Colon (tissue), 2 donors: ENCODE measurements around the gene LSP1.

Experiments used
- FAIRE-seq: peaks from 2 replicates; lab custom pipeline; 2012; peaks lifted over from hg19 to GRCh38; lab: Jason Lieb, UNC
- donor health status: control.
- donor health status: control.

The LSP1 gene

DNA sequence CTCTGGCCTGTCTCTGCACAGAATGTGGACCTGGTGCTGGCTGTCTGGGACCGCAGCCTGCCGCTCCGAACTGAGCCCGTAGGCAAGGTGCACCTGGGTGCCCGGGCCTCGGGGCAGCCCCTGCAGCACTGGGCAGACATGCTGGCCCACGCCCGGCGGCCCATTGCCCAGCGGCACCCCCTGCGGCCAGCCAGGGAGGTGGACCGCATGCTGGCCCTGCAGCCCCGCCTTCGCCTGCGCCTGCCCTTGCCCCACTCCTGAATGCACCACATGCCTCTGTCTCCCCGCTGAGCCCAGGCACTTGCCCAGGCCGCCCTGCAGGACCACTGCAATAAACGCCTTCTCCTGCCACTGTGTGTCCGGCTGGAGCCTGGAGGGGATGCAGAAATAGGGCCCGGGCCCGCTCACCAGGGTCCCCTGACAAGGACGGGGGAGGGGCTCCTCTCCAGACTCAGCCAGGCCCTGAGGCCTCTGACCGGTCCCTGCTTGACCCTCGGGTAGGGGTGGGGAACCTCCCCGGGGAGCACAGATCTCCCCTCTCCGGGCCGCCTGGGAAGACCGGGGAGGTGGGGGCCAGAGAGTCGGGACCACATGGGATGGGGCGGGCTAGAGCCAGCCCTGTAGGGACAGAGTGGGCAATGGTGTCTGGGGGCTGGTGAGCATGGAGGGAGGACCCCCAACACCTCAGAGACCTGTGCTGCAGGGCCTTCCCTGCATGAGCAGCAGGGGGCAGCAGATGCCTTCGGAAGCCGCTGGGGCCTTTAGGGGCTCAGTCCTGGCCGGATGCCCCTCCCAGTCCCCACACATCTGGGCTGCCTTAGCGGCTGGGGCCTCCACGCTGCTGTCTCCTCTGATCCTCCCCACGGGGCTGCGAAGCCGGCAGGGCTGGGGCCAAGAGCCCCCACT is 15.5 kb upstream of the LSP1 start:
- FAIRE-seq, result no peak

DNA sequence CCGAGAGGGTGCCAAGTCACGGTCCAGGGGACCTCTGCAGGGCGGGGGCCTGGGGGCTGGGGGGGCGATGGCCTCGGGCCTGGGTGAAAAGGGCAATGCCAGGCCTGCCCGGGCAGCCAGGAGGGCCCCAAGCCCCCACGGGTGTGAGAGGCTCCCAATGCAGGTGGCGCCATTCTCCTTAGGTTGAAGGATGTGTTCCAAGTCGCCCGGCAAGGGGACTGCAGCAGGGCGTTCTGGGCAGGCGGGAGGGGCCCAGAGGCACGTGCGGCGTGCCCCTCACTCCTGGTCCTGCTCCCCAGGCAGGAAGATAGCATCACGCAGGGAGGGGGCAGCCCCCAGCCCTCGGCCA is 14.8 kb upstream of the LSP1 start:
- FAIRE-seq, result no peak

DNA sequence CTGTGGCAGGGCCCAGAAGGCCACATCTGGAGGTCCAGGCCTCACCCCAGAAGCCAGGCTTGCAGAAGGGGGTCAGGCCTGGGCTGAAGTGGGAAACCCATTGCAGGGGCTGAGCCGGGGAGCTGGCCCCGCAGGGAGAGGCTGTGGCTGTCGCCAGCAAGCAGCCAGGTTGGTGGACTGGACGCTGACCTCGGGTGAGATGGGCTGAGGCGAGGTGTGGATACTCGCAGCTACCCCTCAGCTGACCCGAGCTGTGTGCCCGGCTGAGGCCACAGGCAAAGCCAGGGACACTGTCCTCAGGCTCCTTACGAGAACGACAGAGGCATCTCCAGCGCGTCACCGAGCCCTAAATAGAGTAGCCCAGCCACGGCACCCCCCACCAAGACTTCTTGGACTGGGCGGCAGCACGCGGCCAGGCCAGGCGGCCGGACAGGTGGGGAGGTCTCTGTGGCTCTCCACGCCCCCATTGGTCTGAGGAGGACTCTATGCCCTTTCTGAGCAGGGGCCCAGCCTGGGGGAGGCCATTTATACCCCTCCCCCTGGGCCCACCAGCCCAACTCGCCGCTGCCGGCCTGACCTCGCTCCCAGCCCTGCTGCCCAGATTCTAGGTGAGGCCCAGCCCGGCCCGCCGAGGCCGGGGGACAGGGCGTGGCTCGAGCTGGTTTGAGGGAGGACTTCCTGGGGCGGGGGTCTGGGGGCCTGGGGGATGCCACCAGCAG is 14.3 kb upstream of the LSP1 start, which contains the start of gene TNNI2:
TNNI2 (plus strand) TSS at position 556 of the 719 bp plus-strand sequence. CDS start 716 bp downstream, outside the sequence.
- FAIRE-seq, result no peak

DNA sequence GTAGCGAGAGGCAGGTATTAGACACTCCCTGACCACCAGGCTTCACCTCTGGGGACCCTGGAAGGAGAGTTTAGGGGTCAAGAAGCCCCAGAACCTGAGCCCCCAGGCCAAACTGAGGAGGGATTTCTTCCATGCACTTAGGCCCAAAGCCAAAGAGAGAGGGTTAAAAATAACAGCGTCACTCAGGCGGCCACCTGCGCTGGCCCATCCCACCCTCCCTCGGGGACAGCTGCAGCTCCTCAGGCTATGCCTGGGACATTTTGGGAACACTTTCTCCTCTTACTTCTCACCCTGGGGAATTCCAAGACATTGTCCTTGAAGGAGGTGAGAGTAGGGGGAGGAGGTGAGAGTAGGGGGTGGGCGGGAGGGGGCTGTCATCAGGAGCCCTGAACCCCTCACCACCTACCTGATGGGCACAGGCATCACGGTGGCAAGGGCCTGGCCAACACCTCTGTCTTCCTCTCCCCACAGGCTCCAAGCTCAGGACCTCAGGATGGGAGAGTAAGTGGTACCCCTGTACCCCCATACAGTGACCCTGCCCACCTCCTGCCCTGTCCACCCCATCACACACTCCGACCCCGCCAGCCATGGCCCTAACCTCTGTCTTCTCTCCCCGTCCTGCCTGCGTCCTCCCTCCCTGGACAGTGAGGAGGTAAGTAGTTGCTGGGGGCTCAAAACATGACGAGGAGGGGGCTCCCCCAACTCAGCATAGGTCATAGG is 13.5 kb upstream of the LSP1 start:
- no peak for FAIRE-seq

DNA sequence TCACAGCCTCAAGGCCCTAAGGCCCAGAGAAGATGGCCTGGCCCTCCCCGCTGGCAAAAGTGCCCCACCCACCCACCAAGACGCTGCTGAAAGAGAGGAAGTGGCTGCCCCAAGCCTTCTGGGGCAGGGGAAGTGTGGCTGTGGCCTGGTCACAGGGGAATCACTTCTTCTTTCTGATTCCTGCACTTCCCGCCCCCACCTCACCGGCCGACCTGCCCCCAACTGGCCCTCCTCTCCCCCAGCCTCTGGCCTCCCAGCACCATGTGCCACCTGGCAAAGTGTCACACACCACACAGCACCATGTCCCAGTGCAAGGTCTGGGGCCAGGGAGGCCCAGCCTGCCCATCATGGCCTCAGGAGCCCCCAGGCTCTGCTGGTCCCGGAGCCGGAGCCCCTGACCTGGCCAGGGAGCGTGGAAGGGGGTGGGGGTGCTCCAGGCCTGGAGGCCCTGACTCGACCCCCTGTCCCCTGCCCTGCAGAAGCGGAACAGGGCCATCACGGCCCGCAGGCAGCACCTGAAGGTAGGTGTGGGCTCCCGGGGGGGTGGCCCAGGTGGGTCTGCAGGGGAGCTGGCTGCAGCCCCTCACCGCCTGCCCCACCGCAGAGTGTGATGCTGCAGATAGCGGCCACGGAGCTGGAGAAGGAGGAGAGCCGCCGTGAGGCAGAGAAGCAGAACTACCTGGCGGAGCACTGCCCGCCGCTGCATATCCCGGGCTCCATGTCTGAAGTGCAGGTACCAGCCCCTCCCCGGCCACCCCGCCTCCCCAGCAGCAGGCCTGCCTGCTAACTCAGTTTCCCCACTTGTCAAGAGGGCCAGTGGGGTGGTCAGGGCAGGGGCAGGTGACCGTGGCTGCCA is 12.7 kb upstream of the LSP1 start:
- no peak for FAIRE-seq

DNA sequence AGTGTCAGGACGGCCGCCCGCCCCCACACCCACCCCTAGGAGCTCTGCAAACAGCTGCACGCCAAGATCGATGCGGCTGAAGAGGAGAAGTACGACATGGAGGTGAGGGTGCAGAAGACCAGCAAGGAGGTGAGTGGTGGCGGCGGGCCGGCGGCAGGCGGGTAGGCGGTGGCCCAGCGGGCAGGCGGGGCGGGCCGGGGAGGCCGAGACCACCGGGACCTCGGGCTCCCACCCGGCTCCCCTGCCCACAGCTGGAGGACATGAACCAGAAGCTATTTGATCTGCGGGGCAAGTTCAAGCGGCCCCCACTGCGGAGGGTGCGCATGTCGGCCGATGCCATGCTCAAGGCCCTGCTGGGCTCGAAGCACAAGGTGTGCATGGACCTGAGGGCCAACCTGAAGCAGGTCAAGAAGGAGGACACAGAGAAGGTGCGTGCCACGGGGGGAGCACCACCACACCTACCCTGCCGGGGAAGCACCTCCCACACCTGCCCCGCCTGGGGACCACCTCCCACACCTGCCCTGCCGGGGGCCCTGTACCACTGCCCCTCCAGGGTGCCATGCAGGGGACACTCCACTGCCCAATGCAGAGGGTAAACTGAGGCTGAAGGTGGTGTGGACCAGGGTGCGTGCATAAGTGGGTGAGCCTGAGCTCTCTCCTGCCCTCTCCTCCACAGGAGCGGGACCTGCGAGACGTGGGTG is 12.0 kb upstream of the LSP1 start:
- FAIRE-seq, result no peak

DNA sequence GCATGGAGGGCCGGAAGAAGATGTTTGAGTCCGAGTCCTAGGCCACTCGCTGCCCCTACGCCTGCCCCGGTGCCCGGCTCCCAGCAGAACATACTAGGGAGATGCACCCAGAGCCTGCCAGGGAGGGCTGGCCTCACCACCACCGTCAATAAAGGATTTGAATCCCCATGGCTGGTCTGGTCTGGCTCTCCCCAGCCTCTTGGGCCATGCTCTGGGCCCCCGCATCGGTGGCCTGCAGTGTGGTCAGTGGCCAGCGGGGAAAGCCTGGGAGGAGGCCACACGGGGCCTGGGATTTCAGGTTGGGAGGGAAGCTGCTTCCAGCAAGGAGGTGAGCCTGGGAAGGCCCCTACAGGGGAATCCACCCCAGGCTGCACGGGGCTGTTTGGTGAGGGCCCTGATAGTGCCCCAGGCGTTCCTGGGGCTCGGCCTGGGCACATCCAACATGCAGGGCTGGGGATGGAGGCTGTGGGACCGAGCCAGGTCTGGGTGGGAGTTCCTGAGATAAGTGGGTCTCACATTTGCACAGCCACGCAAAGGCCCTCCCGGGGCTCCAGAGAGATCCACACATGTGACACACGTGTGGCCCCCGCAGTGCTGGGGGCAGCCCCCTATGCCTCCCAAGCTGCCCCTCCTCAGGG is 11.3 kb upstream of the LSP1 start:
- FAIRE-seq, result no peak

DNA sequence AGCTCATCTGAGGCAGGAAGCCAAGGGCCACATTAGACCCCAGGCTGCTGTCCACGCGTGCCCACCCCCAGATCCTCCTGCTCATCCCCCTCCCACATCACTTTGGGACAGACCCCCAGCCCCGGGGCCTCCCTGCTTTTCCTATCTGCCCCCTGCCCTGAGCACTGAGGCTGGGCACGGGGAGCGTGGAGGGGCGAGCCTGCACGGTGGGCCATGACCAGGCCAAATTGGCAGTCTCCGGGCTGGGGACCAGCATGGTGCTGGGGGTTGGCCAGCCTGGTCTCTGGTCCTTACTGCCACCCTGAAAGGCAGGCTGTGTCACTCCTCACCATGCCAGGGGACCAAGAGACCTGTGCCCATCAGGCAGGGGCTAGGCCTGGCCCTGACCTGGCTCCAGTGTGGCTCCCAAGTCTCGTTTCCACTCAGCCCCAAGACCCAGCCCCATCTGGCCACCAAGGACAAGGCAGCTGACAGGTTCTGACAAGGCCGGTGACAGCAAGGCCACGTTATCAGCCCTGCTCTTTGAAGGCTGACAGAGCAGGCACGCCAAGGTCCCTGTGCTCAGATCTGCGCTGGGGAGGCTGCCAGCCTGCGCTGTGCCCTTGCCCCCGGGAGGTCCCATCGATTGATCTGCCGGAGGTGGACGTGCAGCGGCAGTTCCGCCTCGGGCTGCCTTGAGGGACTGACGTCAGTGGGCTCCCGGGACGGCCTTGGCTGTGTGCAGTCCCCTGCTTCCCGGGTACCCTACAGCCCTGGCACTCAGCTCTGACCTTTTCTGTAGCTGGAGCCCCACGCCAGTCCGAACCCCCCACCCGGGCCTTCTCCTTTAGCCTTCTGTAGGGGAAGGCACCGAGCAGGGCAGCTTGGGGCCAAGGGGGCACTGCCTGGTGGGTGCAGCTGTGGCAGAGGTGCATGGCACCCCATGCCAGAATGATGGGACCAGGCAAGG is 10.5 kb upstream of the LSP1 start:
- no peak for FAIRE-seq

DNA sequence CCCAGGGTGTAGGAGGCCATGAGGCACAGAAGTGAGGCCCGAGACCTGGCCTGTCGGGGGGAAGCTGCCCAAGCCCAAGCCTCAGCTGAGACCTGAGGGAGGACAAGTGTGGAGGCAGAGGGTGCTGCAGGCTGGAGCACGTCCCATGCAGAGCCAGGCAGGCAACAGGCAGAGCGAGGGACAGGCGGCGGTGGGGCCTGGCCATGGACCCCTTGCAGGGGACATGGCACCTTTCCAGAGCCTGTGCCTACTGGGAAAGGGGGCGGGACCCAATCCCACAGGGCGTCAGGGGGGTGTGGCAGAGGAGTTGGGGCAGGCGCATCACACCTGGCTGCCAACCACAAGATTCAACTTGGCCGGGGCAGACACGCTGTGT is 9.8 kb upstream of the LSP1 start:
- FAIRE-seq, result no peak

DNA sequence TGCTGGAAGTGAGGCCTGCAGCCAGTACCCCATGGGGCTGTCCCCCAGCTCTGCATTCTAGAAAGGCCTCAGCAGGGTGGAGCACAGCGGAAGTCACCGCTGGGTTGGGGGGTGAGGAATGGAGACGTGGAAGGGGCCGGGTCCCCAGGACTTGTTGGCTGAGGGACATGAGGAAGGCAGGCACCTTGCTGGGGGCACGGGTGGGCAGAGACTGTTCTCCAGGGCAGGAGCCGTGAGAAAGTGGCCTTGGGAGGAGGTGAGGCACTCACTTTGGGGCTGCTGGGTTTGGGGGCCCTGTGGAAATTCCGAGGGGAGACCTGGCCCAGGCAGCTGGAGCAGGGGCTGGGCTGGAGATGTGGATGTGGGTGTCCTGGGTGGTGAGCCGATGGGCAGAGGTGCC is 9.1 kb upstream of the LSP1 start:
- no peak for FAIRE-seq

DNA sequence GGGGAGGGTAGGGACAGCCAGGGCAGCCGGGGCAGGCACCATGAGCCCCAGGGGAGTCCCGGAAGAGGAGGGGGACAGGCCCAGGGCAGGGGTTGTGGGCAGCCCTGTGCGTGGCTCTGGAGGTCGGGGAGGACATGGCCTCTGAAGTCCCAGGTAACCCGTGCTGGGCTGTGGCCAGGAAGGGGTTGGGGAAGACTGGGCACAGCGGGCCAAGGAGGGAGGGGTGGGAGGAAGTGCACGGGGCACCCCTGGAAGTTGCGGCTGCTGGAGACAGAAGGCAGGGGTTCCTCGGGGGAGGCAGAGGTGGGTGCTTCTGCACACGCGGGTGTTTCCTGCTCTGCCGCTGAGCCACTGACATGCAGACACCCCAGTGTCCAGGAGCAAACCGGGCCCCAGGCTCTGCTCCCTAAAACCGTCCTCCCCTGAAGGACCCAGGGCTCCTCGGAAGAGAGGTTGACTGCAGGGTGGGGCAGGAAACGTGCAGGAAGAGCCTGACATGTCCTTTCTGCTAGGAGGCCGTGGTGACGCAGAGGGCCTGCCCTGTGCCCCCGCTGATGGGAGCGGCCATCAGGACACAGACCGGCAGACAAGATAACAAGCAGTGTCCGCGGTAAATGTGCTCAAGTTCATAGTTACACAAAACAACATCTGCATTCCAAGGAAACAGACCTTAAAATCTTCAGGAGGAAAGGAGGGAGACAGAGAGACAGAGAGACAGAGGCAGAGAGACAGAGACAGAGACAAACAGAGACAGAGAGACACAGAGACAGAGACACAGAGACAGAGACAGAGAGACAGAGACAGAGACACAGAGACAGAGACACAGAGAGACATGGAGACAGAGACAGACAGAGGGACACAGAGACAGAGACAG is 8.4 kb upstream of the LSP1 start:
- no peak for FAIRE-seq

DNA sequence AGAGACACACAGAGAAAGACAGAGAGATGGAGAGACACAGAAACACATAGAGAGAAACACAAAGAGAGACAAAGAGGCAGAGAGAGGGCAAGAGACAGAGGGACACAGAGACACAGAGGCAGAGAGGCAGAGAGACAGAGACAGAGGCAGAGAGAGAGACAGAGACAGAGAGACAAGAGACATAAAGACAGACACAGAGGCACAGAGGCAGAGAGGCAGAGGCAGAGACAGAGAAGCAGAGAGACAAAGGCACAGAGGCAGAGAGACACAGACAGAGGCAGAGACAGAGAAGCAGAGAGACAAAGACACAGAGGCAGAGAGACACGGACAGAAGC is 7.8 kb upstream of the LSP1 start:
- FAIRE-seq, result no peak

DNA sequence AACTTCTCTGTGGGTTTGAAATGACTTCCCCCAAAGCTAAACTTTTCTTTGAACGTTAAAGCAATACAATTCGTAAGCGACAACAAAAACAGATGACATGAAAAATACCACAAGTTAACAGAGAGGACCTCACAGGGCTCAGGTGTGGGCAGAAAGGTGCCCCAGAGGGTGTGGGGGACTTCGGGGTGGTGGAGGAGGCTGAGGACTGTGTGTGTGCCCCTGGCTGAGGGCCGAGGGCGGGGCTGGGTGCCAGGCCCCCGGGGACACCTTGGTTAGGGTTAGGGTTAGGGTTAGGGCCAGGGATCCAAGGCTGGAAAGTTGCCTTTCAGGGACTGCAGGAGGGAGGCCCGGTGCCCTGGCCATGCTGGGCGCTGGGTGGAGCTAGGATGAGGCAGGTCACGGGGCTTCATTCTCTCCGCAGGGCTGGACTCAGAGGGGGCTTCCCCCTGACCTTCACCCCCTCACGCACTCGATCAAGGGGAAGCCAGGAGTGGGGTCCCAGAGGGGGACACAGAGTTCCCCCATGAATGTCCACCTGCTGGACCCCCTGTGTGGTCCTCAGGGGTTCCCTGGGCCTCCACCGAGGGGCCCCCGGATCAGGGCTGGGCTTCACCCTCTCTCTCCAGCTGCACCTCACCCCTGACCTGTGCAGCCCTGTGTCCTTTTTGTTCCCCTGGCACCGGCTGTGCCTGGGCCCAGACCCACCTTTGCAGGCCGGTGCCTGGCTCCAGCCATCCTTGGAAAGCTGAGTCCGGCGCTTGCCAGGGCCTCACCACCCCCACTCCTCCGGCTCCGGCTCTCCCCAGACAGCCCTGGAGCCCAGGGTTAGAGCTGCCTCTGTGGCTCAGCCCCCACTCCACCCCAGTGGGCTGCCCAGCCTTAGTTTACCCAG is 7.1 kb upstream of the LSP1 start:
- FAIRE-seq, result no peak

DNA sequence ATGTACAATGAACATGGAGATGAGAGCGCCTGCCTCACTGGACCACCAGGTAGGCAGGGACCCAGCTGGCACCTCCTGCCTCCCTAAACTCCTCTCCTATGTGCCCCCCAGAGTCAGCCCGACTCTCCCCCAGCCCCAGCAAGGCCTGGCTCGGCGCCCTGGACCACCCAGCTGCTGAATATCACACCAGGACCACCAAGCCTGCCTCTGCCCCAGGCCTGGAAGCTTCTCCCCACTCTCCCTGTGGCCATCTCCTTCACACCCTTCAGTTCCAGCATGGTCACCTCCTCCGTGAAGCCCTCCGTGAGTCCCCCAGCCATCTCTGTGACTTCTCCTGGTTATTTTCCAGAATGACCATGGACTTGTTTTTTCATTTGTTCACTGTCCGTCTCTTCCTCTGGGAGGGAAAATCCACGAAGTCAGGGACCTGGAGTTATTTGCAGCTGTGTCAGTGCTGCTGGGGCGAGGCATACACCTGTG is 6.4 kb upstream of the LSP1 start:
- no peak for FAIRE-seq

DNA sequence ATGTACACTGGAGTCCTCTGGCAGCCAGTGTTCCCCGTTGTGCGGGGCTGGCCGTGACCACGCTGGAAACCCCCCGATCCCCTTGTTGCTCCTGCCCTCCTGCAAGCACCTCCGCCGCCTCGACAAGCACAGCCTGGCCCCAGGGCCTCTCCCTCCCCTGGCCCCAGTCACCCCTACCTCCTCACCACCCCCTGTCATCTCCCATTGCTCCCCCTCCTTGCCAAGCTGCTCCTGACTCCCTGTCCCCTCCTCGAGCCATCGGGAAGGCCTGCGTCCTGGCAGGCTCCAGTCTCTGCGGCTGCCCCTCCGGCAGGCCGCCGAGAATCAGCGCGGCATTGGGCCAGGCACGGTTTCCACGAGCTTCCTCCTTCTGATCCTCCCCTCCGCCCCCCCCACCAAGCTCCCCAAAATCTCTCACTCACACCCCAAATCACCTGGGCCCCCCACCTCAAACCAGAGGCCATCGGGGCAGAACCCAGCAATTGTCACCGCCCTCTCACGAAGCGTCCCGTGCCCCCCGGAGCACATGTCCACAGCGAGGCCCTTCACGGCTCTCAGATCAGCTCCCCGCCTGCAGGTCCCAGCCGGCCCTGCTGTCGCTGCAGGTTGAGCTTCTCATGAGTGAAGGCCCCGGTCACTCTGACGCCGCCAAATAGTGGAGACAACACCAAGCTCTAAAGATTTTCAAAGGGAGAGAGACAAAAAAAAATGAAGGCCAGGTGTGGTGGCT is 5.7 kb upstream of the LSP1 start:
- no peak for FAIRE-seq

DNA sequence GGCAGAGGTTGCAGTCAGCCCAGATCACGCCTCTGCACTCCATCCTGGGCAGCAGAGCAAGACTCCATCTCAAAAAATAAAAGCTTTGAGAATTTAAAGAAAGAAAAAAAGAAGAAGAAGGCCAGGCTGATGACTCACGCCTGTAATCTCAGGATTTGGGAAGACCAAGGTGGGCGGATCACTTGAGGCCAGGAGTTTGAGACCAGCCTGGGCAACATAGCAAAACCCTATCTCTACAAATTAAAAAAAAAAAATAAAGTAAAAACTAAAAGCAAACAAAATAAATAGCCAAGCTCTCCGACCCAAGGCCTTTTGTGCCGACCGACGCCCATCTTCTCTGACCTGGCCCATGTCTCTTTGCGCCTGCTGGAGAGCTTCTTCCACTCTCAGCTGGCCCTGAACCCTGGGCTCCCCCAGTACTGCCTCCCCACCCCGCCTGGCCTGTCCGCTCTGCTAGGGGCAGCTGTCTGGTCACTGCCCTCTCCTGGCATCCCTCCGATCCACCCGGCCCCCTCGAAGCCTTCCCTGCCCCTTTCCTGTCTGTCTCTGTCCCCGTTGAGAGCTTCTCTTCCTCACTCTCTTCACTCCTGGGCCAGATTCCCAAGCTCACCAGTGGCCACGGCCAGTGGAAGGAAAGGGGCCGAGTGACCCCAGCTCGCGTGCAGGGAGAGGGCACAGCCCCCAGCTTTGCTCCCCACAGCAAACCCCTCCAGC is 4.8 kb upstream of the LSP1 start:
- FAIRE-seq, result no peak
